HG02798 (cell line): ENCODE data around the gene WIPF2.
A peak's percentile ranks its signal among the peaks of the same experiment; 100 is the strongest.

Source experiments
- ATAC-seq: cut with Tn5 transposase; IDR thresholded peaks from one replicate; pipeline ENCODE4 v1.9.1; 2021; ENCODE audit warnings: mild to moderate bottlenecking; ENCODE audit not compliant: unreplicated experiment, poor library complexity

WIPF2 gene

GRCh38 chr17:40218740-40219593 is at the start of gene WIPF2:
Gene WIPF2, plus strand, starts transcription at chr17:40219304. Its CDS starts 37,156 bp downstream, at chr17:40256460.
- peak; percentile 96 for ATAC-seq

- ATAC-seq: no peak
Observed at GRCh38 chr17:40170325-40170724, 48.8 kb upstream of the WIPF2 start.

- no peak for ATAC-seq
Observed at GRCh38 chr17:40171750-40172149, 47.4 kb upstream of the WIPF2 start.

GRCh38 chr17:40173091-40173777 is 45.9 kb upstream of the WIPF2 start:
- no peak for ATAC-seq

- ATAC-seq: no peak
Observed at GRCh38 chr17:40173778-40174135, 45.3 kb upstream of the WIPF2 start.

- no peak for ATAC-seq
Observed at GRCh38 chr17:40174514-40174913, 44.6 kb upstream of the WIPF2 start.

- ATAC-seq: no peak
Observed at GRCh38 chr17:40175928-40176753, 43.0 kb upstream of the WIPF2 start.

GRCh38 chr17:40176754-40177110 is 42.4 kb upstream of the WIPF2 start:
- ATAC-seq: no peak

- ATAC-seq: peak; percentile 74
Observed at GRCh38 chr17:40177275-40177874, 41.7 kb upstream of the WIPF2 start, which contains the start of gene RAPGEFL1. Gene RAPGEFL1, plus strand, starts transcription at chr17:40177470. Its CDS starts 392 bp downstream, at chr17:40177862.

GRCh38 chr17:40178021-40178601 is 41.0 kb upstream of the WIPF2 start:
- ATAC-seq: no peak

GRCh38 chr17:40178660-40179059 is 40.4 kb upstream of the WIPF2 start:
- ATAC-seq: no peak

GRCh38 chr17:40179923-40180659 is 39.0 kb upstream of the WIPF2 start:
- ATAC-seq: no peak

GRCh38 chr17:40180694-40181093 is 38.4 kb upstream of the WIPF2 start:
- no peak for ATAC-seq

- no peak for ATAC-seq
Observed at GRCh38 chr17:40181205-40181604, 37.9 kb upstream of the WIPF2 start.

- no peak for ATAC-seq
Observed at GRCh38 chr17:40182606-40183005, 36.5 kb upstream of the WIPF2 start.

- ATAC-seq: no peak
Observed at GRCh38 chr17:40187238-40187637, 31.9 kb upstream of the WIPF2 start.

GRCh38 chr17:40188694-40189093 is 30.4 kb upstream of the WIPF2 start:
- no peak for ATAC-seq

GRCh38 chr17:40190197-40191021 is 28.7 kb upstream of the WIPF2 start:
- ATAC-seq: no peak
